Upper lobe of left lung (tissue), 6 donors: ENCODE data around the gene ARHGEF39. TPM values are rescaled to one million over a fixed set of nuclear protein-coding genes. Genes with fewer than 3 reads are reported as not detected.

Experiments used
- ATAC-seq, 2 donors: fragments of 200-7000 bp; cut with Tn5 transposase; one replicate each; pipeline ENCODE4 v1.9.1; 2022; ENCODE audit warnings: mild to moderate bottlenecking in 2 of 2, moderate library complexity in 2 of 2; ENCODE audit not compliant: low FRiP score in 2 of 2
- DNase-seq, 2 donors: peaks; one replicate each; pipeline ENCODE4 v3.0.0-alpha.2; 2019 to 2020
- H3K27ac ChIP-seq, 4 donors: fragments of 200-600 bp; sonication (generic); one replicate each; pipeline ENCODE4 v1.5.1; 2016 to 2019
- H3K27me3 ChIP-seq, 4 donors: fragments of 200-600 bp; sonication (generic); one replicate each; pipeline ENCODE4 v1.5.1; 2017 to 2019
- H3K36me3 ChIP-seq, 4 donors: fragments of 200-600 bp; sonication (generic); one replicate each; pipeline ENCODE4 v1.5.1; 2016 to 2019
- H3K4me1 ChIP-seq, 4 donors: fragments of 200-600 bp; sonication (generic); one replicate each; pipeline ENCODE4 v1.5.1; 2018 to 2019
- H3K4me3 ChIP-seq, 4 donors: fragments of 200-600 bp; sonication (generic); one replicate each; pipeline ENCODE4 v1.5.1; 2017 to 2019; ENCODE audit warnings: mild to moderate bottlenecking in 2 of 4, moderate library complexity in 1 of 4
- H3K9me3 ChIP-seq, 4 donors: fragments of 200-600 bp; sonication (generic); one replicate each; pipeline ENCODE4 v1.5.1; 2018 to 2019
- CTCF ChIP-seq, 6 experiments: fragments of 450-650 bp in 4 of 6; fragments of 200-600 bp in 2 of 6; sonication (generic) in 2 of 6; IDR thresholded peaks; one replicate each; pipeline ENCODE4 v1.5.1; 2016 to 2019; ENCODE audit warnings: antibody characterized with exemption in 6 of 6
- EP300 ChIP-seq, 4 donors: sonication (generic); formaldehyde crosslinking; IDR thresholded peaks; one replicate each; pipeline ENCODE4 v1.5.1; 2017; ENCODE audit warnings: antibody characterized with exemption in 4 of 4, control low read depth in 2 of 4
- POLR2A ChIP-seq, 4 donors: fragments of 450-650 bp; IDR thresholded peaks; one replicate each; pipeline ENCODE4 v1.5.1; 2016 to 2017; ENCODE audit warnings: antibody characterized with exemption in 4 of 4, mild to moderate bottlenecking in 2 of 4
- POLR2AphosphoS5 ChIP-seq, 2 donors: sonication (generic); formaldehyde crosslinking; IDR thresholded peaks; one replicate each; pipeline ENCODE4 v1.5.1; 2017; ENCODE audit warnings: antibody characterized with exemption in 2 of 2
- WGBS, 2 donors: methylation state at CpG; one replicate each; pipeline ENCODE4 v1.1.5; 2017 to 2018; 5-methylcytosine and 5-hydroxymethylcytosine counted together
- total RNA-seq, 6 donors: library from RNA; depleted of rRNA in 4 of 6; stranded (reverse); fragments of >200 nt in 4 of 6; gene quantifications; one replicate each; pipeline versions ENCODE4 v1.1.0 to v1.2.1, GENCODE V29; 2016 to 2021
- donor health status: DM: no; HTN: no; CAD: no; lungs with moderate emphysema.
- donor health status: DM: no; HTN: yes; CAD: no; lungs with severe emphysema.

Gene ARHGEF39
- total RNA-seq, 6 donors from 2014 or later = 0.30 to 1.1 (median 0.37) TPM; not detected in 1

- Histone ChIP-seq H3K4me1 (peaks cover 14 to 38% (median 21%) of the 10 kb centered on the region in 4 donors), H3K27me3 (no peaks in the 10 kb centered on the region), H3K27ac (peak overlapping the region; percentile 28 to 72 (median 69)), H3K36me3 (peaks cover 0 to 19% (median 7%) of the 10 kb centered on the region in 4 donors), H3K4me3 (peak overlapping the region; percentile 36 to 57 (median 51)), H3K9me3 (no peaks in the 10 kb centered on the region)
- no peak for TF ChIP-seq EP300 (IDR thresholded peaks at IDR 0.05)
- TF ChIP-seq POLR2AphosphoS5 (IDR thresholded peaks at IDR 0.05) = no peak
- no peak for TF ChIP-seq POLR2A (IDR thresholded peaks at IDR 0.05)
- TF ChIP-seq CTCF (IDR thresholded peaks at IDR 0.05) = no peak
- no peak for DNase-seq
- 30 to 31% methylated on average over 5 of the region's 5 CpGs for WGBS, 2 donors
- ATAC-seq = no peak
Observed at GRCh38 chr9:35665471-35665818, 450 bp upstream of the ARHGEF39 start.

- Histone ChIP-seq H3K4me3 (no peak overlapping the region), H3K36me3 (peaks cover 0 to 26% (median 12%) of the 10 kb centered on the region in 4 donors), H3K9me3 (no peaks in the 10 kb centered on the region), H3K4me1 (peaks cover 25 to 56% (median 34%) of the 10 kb centered on the region in 4 donors), H3K27me3 (no peaks in the 10 kb centered on the region), H3K27ac (peak overlapping the region in 2 of 4 donors; percentile 51 to 58)
- DNase-seq = peak in 1 of 2 donors; percentile 24
- no peak for ATAC-seq
- 86 to 90% methylated on average over 7 of the region's 7 CpGs for WGBS, 2 donors
- no peak for TF ChIP-seq POLR2AphosphoS5 (IDR thresholded peaks at IDR 0.05)
- TF ChIP-seq CTCF (IDR thresholded peaks at IDR 0.05) = no peak
- TF ChIP-seq EP300 (IDR thresholded peaks at IDR 0.05) = no peak
- no peak for TF ChIP-seq POLR2A (IDR thresholded peaks at IDR 0.05)
Observed at GRCh38 chr9:35662437-35662836, 2.6 kb downstream of the ARHGEF39 start.

GRCh38 chr9:35661756-35662350, 3.1 kb downstream of the ARHGEF39 start:
- 62 to 66% methylated on average over 3 of the region's 3 CpGs for WGBS, 2 donors
- Histone ChIP-seq H3K36me3 (peaks cover 0 to 26% (median 12%) of the 10 kb centered on the region in 4 donors), H3K27ac (peak overlapping the region; percentile 0 to 97 (median 40)), H3K9me3 (no peaks in the 10 kb centered on the region), H3K27me3 (no peaks in the 10 kb centered on the region), H3K4me1 (peaks cover 25 to 62% (median 37%) of the 10 kb centered on the region in 4 donors), H3K4me3 (no peak overlapping the region)
- TF ChIP-seq POLR2AphosphoS5 (IDR thresholded peaks at IDR 0.05) (no peak), EP300 (IDR thresholded peaks at IDR 0.05) (no peak), POLR2A (IDR thresholded peaks at IDR 0.05) (no peak), CTCF (IDR thresholded peaks at IDR 0.05) (no peak)
- ATAC-seq (no peak), DNase-seq (no peak)

GRCh38 chr9:35660966-35661415, 4.0 kb downstream of the ARHGEF39 start:
- DNase-seq (peak in 1 of 2 donors; percentile 35), ATAC-seq (no peak)
- Histone ChIP-seq H3K27ac (peak overlapping the region; percentile 8 to 97 (median 54)), H3K4me1 (peaks cover 25 to 64% (median 38%) of the 10 kb centered on the region in 4 donors), H3K36me3 (peaks cover 0 to 26% (median 12%) of the 10 kb centered on the region in 4 donors), H3K27me3 (no peaks in the 10 kb centered on the region), H3K9me3 (no peaks in the 10 kb centered on the region), H3K4me3 (no peak overlapping the region)
- no peak for TF ChIP-seq POLR2A (IDR thresholded peaks at IDR 0.05)
- TF ChIP-seq CTCF (IDR thresholded peaks at IDR 0.05) = peak in 2 of 6 experiments; percentile 22 to 40
- 47 to 63% methylated on average over 7 to 9 of the region's 9 CpGs for WGBS, 2 donors

- TF ChIP-seq POLR2A (IDR thresholded peaks at IDR 0.05) = no peak
- no peak for TF ChIP-seq CTCF (IDR thresholded peaks at IDR 0.05)
- TF ChIP-seq POLR2AphosphoS5 (IDR thresholded peaks at IDR 0.05) = peak in 1 of 2 donors; percentile 15
- no peak for TF ChIP-seq EP300 (IDR thresholded peaks at IDR 0.05)
- no peak for DNase-seq
- H3K4me1 ChIP-seq = peaks cover 16 to 48% (median 30%) of the 10 kb centered on the region in 4 donors
- peaks cover 0 to 26% (median 12%) of the 10 kb centered on the region in 4 donors for H3K36me3 ChIP-seq
- peak overlapping the region; percentile 97 to 99 (median 98) for H3K27ac ChIP-seq
- no peaks in the 10 kb centered on the region for H3K9me3 ChIP-seq
- peak overlapping the region in 3 of 4 donors; percentile 68 to 90 (median 86) for H3K4me3 ChIP-seq
- no peak for ATAC-seq
- WGBS, 2 donors = 54 to 72% methylated on average over 3 of the region's 3 CpGs
- H3K27me3 ChIP-seq = no peaks in the 10 kb centered on the region
Observed at GRCh38 chr9:35659340-35659739, 5.7 kb downstream of the ARHGEF39 start.
